Kasumi-1 (cell line): ENCODE data around the gene BTN2A1.
"Not testable (repeated sequence)": the region's sequence is repeated elsewhere in the genome, so short reads cannot be mapped to it uniquely, and the experiment has no call there.

Experiments used
- DNase-seq, 2 experiments: peaks; one replicate each; lab custom pipeline; 2025; lab: John Stamatoyannopoulos, UW

The BTN2A1 gene

GRCh38 chr6:26493258-26493657 is 35.5 kb downstream of the BTN2A1 start:
- peak; percentile 56 to 59 for DNase-seq

GRCh38 chr6:26494117-26494516 is 36.4 kb downstream of the BTN2A1 start:
- DNase-seq = no peak

DNA sequence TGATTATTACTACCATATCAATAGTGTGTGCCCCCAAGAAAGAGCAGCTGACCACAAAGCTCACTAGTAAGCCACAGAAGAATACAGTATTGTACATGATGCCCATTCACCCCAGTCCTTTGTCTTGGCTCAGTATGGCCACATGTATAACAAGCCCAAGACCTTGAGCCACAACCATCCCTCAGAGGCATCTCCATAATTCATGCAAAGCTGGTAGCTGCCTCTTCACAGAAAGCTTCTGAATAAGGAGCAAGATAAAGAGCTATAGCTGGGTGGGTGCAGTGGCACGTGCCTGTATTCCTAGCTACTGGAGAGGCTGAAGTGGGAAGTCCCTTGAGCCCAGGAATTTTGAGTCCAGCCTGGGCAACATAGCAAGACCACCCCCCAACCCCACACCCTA is 37.5 kb downstream of the BTN2A1 start:
- DNase-seq = no peak

DNA sequence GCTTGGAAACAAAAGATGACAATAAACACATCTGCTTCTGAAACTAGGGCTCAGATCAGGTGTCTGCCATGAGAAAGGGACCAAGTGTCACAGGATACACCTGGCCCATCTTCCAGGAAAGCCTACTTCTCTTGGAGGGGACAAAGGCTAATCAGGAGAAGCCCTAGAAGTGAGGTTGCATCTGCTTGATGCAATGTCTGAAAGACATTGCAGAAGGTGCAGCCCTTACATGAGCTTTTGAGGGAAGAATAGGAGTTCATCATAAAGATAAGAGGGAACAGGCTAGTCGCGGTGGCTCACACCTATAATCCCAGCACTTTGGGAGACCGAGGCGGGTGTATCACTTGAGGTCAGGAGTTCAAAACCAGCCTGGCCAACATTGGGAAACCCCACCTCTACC is 39.9 kb downstream of the BTN2A1 start:
- no peak for DNase-seq

DNA sequence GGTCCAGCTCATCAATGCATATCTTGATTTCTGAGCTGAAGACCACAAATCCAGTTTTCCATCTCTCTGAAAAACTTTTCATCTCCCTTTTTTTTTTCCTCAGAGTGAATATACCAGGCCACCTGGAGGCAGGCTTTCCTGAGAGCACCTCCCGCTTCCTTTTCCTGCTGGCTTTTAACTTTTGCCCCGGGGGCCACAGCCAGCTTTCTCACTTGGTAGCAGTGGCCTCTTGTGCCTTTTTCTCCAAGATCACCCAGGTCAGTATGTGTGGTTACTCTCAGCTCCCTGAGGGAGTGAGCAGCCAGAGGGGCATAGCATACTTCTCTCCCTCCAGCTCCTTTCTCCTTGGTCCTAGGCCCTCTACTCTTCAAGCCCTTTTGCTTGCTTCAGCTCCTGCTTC is 42.3 kb downstream of the BTN2A1 start, which contains the start of gene BTN1A1:
Gene BTN1A1 (plus strand): TSS at position 202 of the 400 bp plus-strand sequence. CDS start 984 bp downstream, outside the sequence.
- no peak for DNase-seq

DNA sequence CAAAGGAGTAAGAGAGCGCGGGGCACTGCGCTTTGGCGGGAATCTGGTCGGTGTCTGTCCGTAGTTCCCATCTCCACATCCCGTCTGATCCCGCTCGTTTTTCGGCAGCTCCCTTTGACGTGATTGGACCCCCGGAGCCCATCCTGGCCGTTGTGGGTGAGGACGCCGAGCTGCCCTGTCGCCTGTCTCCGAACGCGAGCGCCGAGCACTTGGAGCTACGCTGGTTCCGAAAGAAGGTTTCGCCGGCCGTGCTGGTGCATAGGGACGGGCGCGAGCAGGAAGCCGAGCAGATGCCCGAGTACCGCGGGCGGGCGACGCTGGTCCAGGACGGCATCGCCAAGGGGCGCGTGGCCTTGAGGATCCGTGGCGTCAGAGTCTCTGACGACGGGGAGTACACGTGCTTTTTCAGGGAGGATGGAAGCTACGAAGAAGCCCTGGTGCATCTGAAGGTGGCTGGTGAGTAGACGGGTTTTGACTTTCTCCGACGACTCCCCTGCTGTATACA is 43.8 kb downstream of the BTN2A1 start:
- DNase-seq = no peak

DNA sequence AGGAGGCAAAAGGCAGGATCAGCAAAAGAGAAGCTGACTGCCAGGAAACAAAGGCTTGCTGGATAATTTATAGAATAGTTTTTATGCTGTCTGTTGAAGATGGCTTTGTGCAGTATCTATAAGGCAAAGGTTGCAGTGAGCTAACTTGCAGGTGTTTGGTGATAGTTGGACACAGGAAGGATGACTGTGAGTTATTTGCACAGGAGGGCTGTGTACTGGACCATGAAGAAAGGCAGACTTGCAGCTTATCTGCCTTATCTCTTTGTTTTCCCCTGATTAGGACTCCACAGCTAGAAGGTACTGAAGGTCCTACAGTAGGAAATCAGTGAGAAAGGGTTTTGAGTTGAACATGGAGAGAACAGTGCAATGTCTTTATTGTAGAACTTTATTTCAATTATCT is 44.4 kb downstream of the BTN2A1 start:
- no peak for DNase-seq

DNA sequence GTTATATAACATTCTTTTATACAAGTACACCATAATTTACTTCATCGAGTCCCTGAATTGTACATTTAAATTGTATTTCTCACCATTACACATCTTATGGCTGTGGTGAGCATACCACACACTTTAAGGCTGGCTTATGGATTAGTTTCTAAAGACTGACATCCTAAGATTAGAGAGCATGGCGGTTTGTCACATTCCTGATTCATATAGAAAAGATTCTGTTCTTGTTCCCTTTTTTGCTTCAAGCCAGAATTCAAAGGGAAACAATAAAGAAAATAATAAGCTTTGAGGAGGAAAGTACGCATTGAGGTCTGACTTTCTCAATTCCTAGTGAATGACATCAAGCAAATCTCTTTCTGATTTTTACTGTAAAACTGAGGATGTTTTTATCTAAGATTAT is 44.9 kb downstream of the BTN2A1 start:
- DNase-seq = no peak

- no peak for DNase-seq
Measured at GRCh38 chr6:26507658-26508057, 49.9 kb downstream of the BTN2A1 start.

DNA sequence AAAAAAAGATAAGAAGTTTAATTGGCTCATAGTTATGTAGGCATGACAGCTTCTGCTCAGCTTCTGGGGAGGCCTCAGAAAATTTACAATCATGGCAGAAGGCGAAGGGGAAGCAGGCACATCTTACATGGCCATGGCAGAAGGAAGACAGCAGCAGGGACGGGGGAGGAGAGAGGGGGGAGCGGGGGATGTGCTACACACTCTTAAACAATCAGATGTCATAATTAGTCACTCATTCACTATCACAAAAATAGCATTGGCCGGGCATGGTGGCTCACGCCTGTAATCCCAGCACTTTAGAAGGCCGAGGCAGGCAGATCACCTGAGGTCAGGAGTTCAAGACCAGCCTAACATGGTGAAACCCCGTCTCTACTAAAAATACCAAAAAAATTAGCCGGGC is 53.3 kb downstream of the BTN2A1 start:
- DNase-seq = not testable (repeated sequence)

DNA sequence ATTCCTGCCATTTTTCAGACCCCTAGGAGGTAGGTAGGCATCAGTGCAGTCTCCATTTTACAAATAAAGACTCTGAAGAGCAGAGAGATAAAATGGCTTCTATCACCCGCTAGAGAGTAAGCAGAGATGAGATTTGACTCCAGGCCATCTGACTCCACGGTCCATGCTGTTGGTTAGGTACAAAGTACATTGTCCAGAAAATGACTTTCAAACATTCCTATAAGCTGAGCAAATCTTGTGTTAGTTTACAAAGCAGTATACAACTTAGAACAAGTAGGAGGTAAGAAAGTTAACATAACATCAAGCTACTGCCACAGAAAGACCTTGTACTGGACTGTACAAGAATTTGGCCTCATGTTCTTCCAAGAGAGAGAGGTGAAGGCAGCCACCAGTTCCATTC is 57.2 kb downstream of the BTN2A1 start:
- DNase-seq = no peak

DNA sequence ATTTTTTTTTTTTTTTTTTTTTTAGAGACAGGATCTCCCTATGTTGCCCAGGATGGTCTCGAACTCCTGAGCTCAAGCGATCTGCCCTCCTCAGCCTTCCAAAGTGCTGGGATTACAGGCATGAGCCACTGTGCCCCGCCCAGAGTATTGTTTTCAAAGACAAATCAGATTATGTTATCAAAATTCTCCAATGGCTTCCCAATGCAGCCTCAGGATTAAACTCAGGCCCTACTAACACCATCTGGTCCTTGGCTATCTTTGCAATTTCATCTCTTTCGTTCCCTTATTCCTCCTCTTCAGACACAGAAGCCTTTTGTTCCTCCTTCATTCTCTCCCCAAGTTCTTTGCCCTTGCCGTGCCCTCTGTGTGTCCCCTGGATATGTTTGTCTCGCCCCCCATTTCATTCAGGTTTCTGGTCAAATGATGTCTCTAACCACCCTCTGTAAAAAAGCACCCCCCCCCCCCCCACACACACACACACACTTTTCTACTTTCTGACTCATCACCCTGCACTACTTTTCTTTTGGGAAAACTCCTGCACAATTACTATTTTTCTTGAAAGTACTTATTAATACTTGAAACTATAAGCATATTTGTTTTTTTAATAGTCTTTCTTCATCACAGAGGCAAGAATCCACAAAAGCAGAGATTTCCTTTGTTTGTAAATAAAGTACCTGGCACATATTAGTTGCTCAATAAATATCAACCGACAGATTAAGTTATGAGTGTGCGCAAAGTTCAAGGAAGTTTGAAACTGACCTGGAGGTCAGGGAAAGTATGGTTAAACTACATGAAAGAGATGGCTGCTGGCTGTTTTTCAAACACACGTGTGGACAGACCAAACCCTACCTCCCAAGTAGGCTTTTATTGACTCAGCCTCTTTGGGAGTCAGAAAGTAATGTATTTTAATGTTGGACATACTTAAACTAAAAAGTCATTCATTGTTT is 59.0 kb downstream of the BTN2A1 start:
- no peak for DNase-seq
